PC-9 (cell line): Measurements from ENCODE around the gene AVL9. TPM values are rescaled to one million over a fixed set of nuclear protein-coding genes. Genes with fewer than 3 reads are reported as not detected.

Experiments used
- BruUV-seq: library from RNA; stranded (reverse); fragments of 400-500 nt; replicated peaks from 2 replicates; lab custom pipeline; 2021; lab: Mats Ljungman, UMichigan
- CTCF ChIA-PET: fragments of 300-600 bp; sonication (Branson Sonifier 250); formaldehyde crosslinking; loops from one replicate; lab custom pipeline; 2022; ENCODE audit warnings: antibody characterized with exemption; lab: Charles Lee
- POLR2A ChIA-PET: fragments of 300-600 bp; sonication (Branson Sonifier 250); formaldehyde crosslinking; loops from one replicate; lab custom pipeline; 2022; ENCODE audit warnings: antibody characterized with exemption; ENCODE audit not compliant: unreplicated experiment; lab: Charles Lee
- DNase-seq, 2 experiments: peaks; one replicate each; pipeline versions ENCODE4 v3.0.0 to v3.0.0-alpha.2; 2015 to 2022; ENCODE audit warnings: mixed read lengths in 1 of 2
- H2AFZ ChIP-seq: fragments of 200-600 bp; sonication (generic); 2 replicates; pipeline ENCODE4 v1.8.1; 2017; ENCODE audit warnings: antibody characterized with exemption
- H3F3A ChIP-seq: fragments of 200-600 bp; sonication (generic); 2 replicates; pipeline ENCODE4 v1.8.1; 2017; ENCODE audit warnings: antibody characterized with exemption, mild to moderate bottlenecking, low read depth; ENCODE audit not compliant: insufficient read depth
- H3K27ac ChIP-seq: fragments of 200-600 bp; sonication (generic); 2 replicates; pipeline ENCODE4 v1.6.1; 2016; ENCODE audit warnings: mixed run types
- H3K27me3 ChIP-seq: fragments of 200-600 bp; sonication (generic); 2 replicates; pipeline ENCODE4 v1.6.1; 2016; ENCODE audit warnings: low read depth, mixed run types; ENCODE audit not compliant: insufficient read depth
- H3K36me3 ChIP-seq: fragments of 200-600 bp; sonication (generic); 2 replicates; pipeline ENCODE4 v1.6.1; 2016; ENCODE audit warnings: low read depth, mixed run types
- H3K4me1 ChIP-seq: fragments of 200-600 bp; sonication (generic); replicated peaks from 2 replicates; pipeline ENCODE4 v1.6.1; 2016; ENCODE audit warnings: mixed run types; ENCODE audit not compliant: insufficient read depth
- H3K4me2 ChIP-seq: fragments of 200-600 bp; sonication (generic); 2 replicates; pipeline ENCODE4 v1.6.1; 2017; ENCODE audit warnings: mixed run types
- H3K4me3 ChIP-seq: fragments of 200-600 bp; sonication (generic); 2 replicates; pipeline ENCODE4 v1.6.1; 2016; ENCODE audit warnings: mixed run types
- H3K79me2 ChIP-seq: fragments of 200-600 bp; sonication (generic); 2 replicates; pipeline ENCODE4 v1.6.1; 2017; ENCODE audit warnings: low read depth, mixed run types
- H3K9me2 ChIP-seq: fragments of 200-600 bp; sonication (generic); 2 replicates; pipeline ENCODE4 v1.8.1; 2017; ENCODE audit warnings: mild to moderate bottlenecking; ENCODE audit not compliant: insufficient read depth
- H3K9me3 ChIP-seq: fragments of 200-600 bp; sonication (generic); 2 replicates; pipeline ENCODE4 v1.8.1; 2016; ENCODE audit warnings: low read depth; ENCODE audit not compliant: insufficient read depth
- H4K20me1 ChIP-seq: fragments of 200-600 bp; sonication (generic); 2 replicates; pipeline ENCODE4 v1.8.1; 2017; ENCODE audit not compliant: insufficient read depth
- CTCF ChIP-seq: fragments of 200-600 bp; sonication (generic); conservative IDR thresholded peaks from 2 replicates; pipeline ENCODE4 v1.6.1; 2017; ENCODE audit warnings: mixed run types, antibody characterized with exemption, mild to moderate bottlenecking, moderate library complexity
- EZH2 ChIP-seq: fragments of 200-600 bp; sonication (generic); IDR thresholded peaks from 2 replicates; pipeline ENCODE4 v1.8.0; 2017; ENCODE audit warnings: antibody characterized with exemption, low read depth
- intact Hi-C: fragments of 100-400 bp; cut with micrococcal nuclease; formaldehyde crosslinking; loops from one replicate; pipeline ENCODE4 v1.10.0; 2022; ENCODE audit not compliant: unreplicated experiment
- total RNA-seq: library from RNA; stranded (reverse); gene quantifications from 2 replicates; pipeline ENCODE4 v1.2.3, GENCODE V29; 2021

The AVL9 gene
- total RNA-seq, 1 experiment from 2014 or later: 57.1 TPM

GRCh38 chr7:32522746-32523530 is 27.6 kb downstream of the AVL9 start:
- H3K4me3 ChIP-seq: no peak overlapping the region
- no peak overlapping the region for H2AFZ ChIP-seq
- BruUV-seq: no TSS peak
- no peak overlapping the region for H3K4me2 ChIP-seq
- H3K27ac ChIP-seq: no peak overlapping the region
- peaks cover 55% of the 10 kb centered on the region for H3K79me2 ChIP-seq
- no peaks in the 10 kb centered on the region for H3K4me1 ChIP-seq
- H3K36me3 ChIP-seq: peaks cover 34% of the 10 kb centered on the region
- no peak for DNase-seq
- TF ChIP-seq CTCF (no peak), EZH2 (no peak)
- H3K9me2 ChIP-seq: no peaks in the 10 kb centered on the region
- intact Hi-C loops: no loop called here
- CTCF ChIA-PET: no interaction called here
- peaks cover 6% of the 10 kb centered on the region for H3F3A ChIP-seq
- no peaks in the 10 kb centered on the region for H3K27me3 ChIP-seq
- H4K20me1 ChIP-seq: no peaks in the 10 kb centered on the region
- peaks cover 32% of the 10 kb centered on the region for H3K9me3 ChIP-seq
- POLR2A ChIA-PET: no interaction called here

DNA sequence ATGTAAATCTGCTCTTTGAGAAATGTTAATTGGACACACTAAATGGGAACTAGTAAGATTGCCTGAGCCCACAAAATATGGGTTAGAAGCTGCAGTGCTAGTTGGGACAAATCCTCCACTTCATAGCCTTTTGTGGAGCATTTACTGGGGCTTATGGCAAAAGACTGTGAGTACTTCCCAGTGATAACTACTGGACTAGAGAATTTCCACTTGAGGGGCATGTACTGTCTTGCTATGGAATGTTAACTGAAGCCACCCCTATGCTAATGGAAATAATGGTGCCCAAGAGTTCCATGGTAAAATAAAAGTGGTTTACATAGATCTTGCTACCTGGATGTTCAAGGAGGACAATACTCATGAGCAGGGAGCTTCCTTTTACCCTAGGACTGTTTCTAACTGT is 29.3 kb downstream of the AVL9 start:
- Histone ChIP-seq H3K9me3 (peaks cover 15% of the 10 kb centered on the region), H4K20me1 (no peaks in the 10 kb centered on the region), H3K9me2 (no peaks in the 10 kb centered on the region), H3F3A (peaks cover 5% of the 10 kb centered on the region; the same call in 1 of the 2 replicates), H3K79me2 (peaks cover 55% of the 10 kb centered on the region), H3K4me3 (no peak overlapping the region), H2AFZ (no peak overlapping the region), H3K4me1 (no peaks in the 10 kb centered on the region), H3K27ac (no peak overlapping the region), H3K4me2 (no peak overlapping the region), H3K27me3 (no peaks in the 10 kb centered on the region), H3K36me3 (peaks cover 19% of the 10 kb centered on the region)
- no peak for DNase-seq
- POLR2A ChIA-PET: no interaction called here
- no peak for TF ChIP-seq CTCF
- no peak for TF ChIP-seq EZH2
- BruUV-seq: no TSS peak
- CTCF ChIA-PET: no interaction called here
- intact Hi-C loops: no loop called here

DNA sequence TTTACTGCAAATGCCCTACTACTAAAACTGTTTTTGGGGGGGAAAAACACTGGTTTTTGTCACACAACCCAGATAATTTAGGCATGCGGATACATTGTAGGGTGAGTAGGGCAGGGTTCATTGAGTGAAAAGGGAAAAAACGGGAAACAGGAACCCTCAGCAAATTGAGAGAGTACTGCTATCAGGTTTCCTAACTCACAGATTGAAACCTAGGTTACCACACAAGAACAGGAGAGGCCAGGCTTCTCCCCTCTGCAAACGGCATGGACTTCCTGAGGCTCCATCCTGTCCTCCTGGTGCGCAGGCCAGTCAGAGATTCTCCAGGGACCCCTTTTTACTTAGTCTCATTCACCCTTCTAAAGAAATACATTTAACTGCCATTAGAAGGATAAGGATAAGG is 30.6 kb downstream of the AVL9 start:
- DNase-seq: no peak
- H3F3A ChIP-seq: no peaks in the 10 kb centered on the region
- no peaks in the 10 kb centered on the region for H4K20me1 ChIP-seq
- H3K9me3 ChIP-seq: peaks cover 3% of the 10 kb centered on the region; the same call in 1 of the 2 replicates
- peaks cover 9% of the 10 kb centered on the region for H3K36me3 ChIP-seq
- intact Hi-C loops: no loop called here
- H2AFZ ChIP-seq: no peak overlapping the region
- H3K27me3 ChIP-seq: no peaks in the 10 kb centered on the region
- CTCF ChIA-PET: no interaction called here
- POLR2A ChIA-PET: no interaction called here
- no peak for TF ChIP-seq CTCF
- no peak for TF ChIP-seq EZH2
- H3K27ac ChIP-seq: no peak overlapping the region
- H3K4me1 ChIP-seq: no peaks in the 10 kb centered on the region
- H3K79me2 ChIP-seq: peaks cover 47% of the 10 kb centered on the region
- H3K4me3 ChIP-seq: no peak overlapping the region
- BruUV-seq: no TSS peak
- no peaks in the 10 kb centered on the region for H3K9me2 ChIP-seq
- H3K4me2 ChIP-seq: no peak overlapping the region
